Keratinocyte (primary cell): Measurements from ENCODE around the gene PFKFB3.

Experiments
- CTCF ChIP-seq, 3 experiments: IDR thresholded peaks in 1 of 3; conservative IDR thresholded peaks in 1 of 3; optimal IDR thresholded peaks in 1 of 3; 2 replicates in 2 of 3; 3 replicates in 1 of 3; pipeline versions ENCODE3 to v1.5.1; 2011; ENCODE audit warnings: low read length in 3 of 3, mild to moderate bottlenecking in 3 of 3, moderate library complexity in 2 of 3, control low read depth in 1 of 3, inconsistent platforms in 1 of 3; ENCODE audit not compliant: insufficient read depth in 2 of 3; ENCODE audit errors: extremely low read depth in 1 of 3
- EZH2 ChIP-seq: IDR thresholded peaks from one replicate; pipeline ENCODE4 v1.6.1; 2012; ENCODE audit warnings: inconsistent platforms, mild to moderate bottlenecking, low read length, moderate library complexity

GRCh38 chr10:6234371-6234770 is 31.6 kb downstream of the PFKFB3 start:
- TF ChIP-seq CTCF (optimal IDR thresholded peaks at IDR 0.05 in 1 of 3, IDR thresholded peaks at IDR 0.05 in 1 of 3, conservative IDR thresholded peaks at IDR 0.05 in 1 of 3; ENCODE audit: extremely low read depth in 1 of 3, insufficient read depth in 2 of 3, low read length in 3 of 3) (no peak), EZH2 (no peak)
